CD14-positive monocyte (primary cell): ENCODE measurements around the gene KIF1A. TPM values are rescaled to one million over a fixed set of nuclear protein-coding genes. Genes with fewer than 3 reads are reported as not detected.

ENCODE experiments used
- DNase-seq, 3 donors: peaks; one replicate each; pipeline ENCODE4 v3.0.0-alpha.2; 2011 to 2022
- H2AFZ ChIP-seq: 2 replicates; pipeline ENCODE4 v1.6.0; 2012; ENCODE audit warnings: mild to moderate bottlenecking, low read depth, low read length, inconsistent platforms; ENCODE audit not compliant: insufficient read depth, poor library complexity, severe bottlenecking
- H3K27ac ChIP-seq, 2 donors: 1 replicate in 1 of 2; 2 replicates in 1 of 2; pipeline ENCODE4 v1.5.1; 2012 to 2013; ENCODE audit warnings: low read length in 2 of 2, control low read depth in 1 of 2, inconsistent platforms in 1 of 2, low read depth in 1 of 2, mild to moderate bottlenecking in 1 of 2
- H3K27me3 ChIP-seq, 2 donors: one replicate each; pipeline versions ENCODE4 v1.6.0 to v1.6.1; 2011 to 2013; ENCODE audit warnings: low read length in 2 of 2; ENCODE audit not compliant: control insufficient read depth in 2 of 2, insufficient read depth in 2 of 2
- H3K36me3 ChIP-seq, 2 donors: replicated peaks in 1 of 2; 1 replicate in 1 of 2; 2 replicates in 1 of 2; pipeline versions ENCODE4 v1.5.1 to v1.6.1; 2012 to 2013; ENCODE audit warnings: low read length in 2 of 2, control low read depth in 1 of 2, inconsistent platforms in 1 of 2, mild to moderate bottlenecking in 1 of 2; ENCODE audit not compliant: insufficient read depth in 2 of 2, control insufficient read depth in 1 of 2
- H3K4me1 ChIP-seq, 2 donors: 1 replicate in 1 of 2; 2 replicates in 1 of 2; pipeline versions ENCODE4 v1.5.1 to v1.6.1; 2012 to 2013; ENCODE audit warnings: low read length in 2 of 2, control low read depth in 1 of 2, inconsistent platforms in 1 of 2, mild to moderate bottlenecking in 1 of 2, moderate library complexity in 1 of 2; ENCODE audit not compliant: insufficient read depth in 2 of 2, control insufficient read depth in 1 of 2
- H3K4me2 ChIP-seq: replicated peaks from 2 replicates; pipeline ENCODE3; 2012; ENCODE audit warnings: low read length, moderate library complexity, mild to moderate bottlenecking; ENCODE audit not compliant: poor library complexity, severe bottlenecking; ENCODE audit errors: extremely low read depth
- H3K4me3 ChIP-seq, 3 experiments: fragments of 200-600 bp in 1 of 3; sonication (generic) in 1 of 3; replicated peaks in 1 of 3; 1 replicate in 2 of 3; 2 replicates in 1 of 3; pipeline ENCODE4 v1.5.1; 2011 to 2013; ENCODE audit warnings: low read length in 3 of 3, mild to moderate bottlenecking in 3 of 3, control low read depth in 2 of 3, low read depth in 2 of 3, inconsistent platforms in 1 of 3, moderate library complexity in 1 of 3
- H3K79me2 ChIP-seq: 2 replicates; pipeline ENCODE4 v1.6.0; 2012; ENCODE audit warnings: mild to moderate bottlenecking, control low read depth, inconsistent platforms, low read length, moderate library complexity; ENCODE audit not compliant: insufficient read depth
- H3K9ac ChIP-seq: 2 replicates; pipeline ENCODE4 v1.6.0; 2017; ENCODE audit warnings: low read length, mild to moderate bottlenecking; ENCODE audit not compliant: insufficient read depth, poor library complexity, severe bottlenecking
- H3K9me3 ChIP-seq, 2 donors: replicated peaks in 1 of 2; 1 replicate in 1 of 2; 2 replicates in 1 of 2; pipeline versions ENCODE4 v1.5.1 to v1.6.1; 2012 to 2013; ENCODE audit warnings: low read length in 2 of 2, control low read depth in 1 of 2; ENCODE audit not compliant: control insufficient read depth in 1 of 2, insufficient read depth in 1 of 2
- H4K20me1 ChIP-seq: 2 replicates; pipeline ENCODE4 v1.6.0; 2012; ENCODE audit warnings: mild to moderate bottlenecking, low read length, control low read depth, moderate library complexity; ENCODE audit not compliant: insufficient read depth
- H3K27ac Mint-ChIP-seq, 7 donors: one replicate each; pipeline ENCODE4 v1.8.0; 2020; ENCODE audit warnings: mild to moderate bottlenecking in 7 of 7, mixed read lengths in 7 of 7, moderate library complexity in 6 of 7, inconsistent platforms in 2 of 7
- H3K27me3 Mint-ChIP-seq, 3 donors: one replicate each; pipeline ENCODE4 v1.8.0; 2021 to 2022; ENCODE audit warnings: low read depth in 3 of 3, mild to moderate bottlenecking in 3 of 3, mixed read lengths in 3 of 3, moderate library complexity in 3 of 3, inconsistent platforms in 1 of 3
- H3K36me3 Mint-ChIP-seq, 2 donors: one replicate each; pipeline ENCODE4 v1.8.0; 2020; ENCODE audit warnings: mixed read lengths in 2 of 2, inconsistent platforms in 1 of 2, mild to moderate bottlenecking in 1 of 2
- H3K4me1 Mint-ChIP-seq: one replicate; pipeline ENCODE4 v1.8.0; 2020; ENCODE audit warnings: mild to moderate bottlenecking, mixed read lengths
- H3K4me3 Mint-ChIP-seq, 2 donors: one replicate each; pipeline ENCODE4 v1.8.0; 2020; ENCODE audit warnings: mild to moderate bottlenecking in 2 of 2, mixed read lengths in 2 of 2, moderate library complexity in 1 of 2
- H3K9me3 Mint-ChIP-seq, 7 donors: one replicate each; pipeline ENCODE4 v1.8.0; 2020 to 2022; ENCODE audit warnings: mixed read lengths in 7 of 7, mild to moderate bottlenecking in 6 of 7, moderate library complexity in 6 of 7, inconsistent platforms in 2 of 7
- CTCF ChIP-seq: fragments of 200-600 bp; IDR thresholded peaks from one replicate; pipeline ENCODE4 v1.8.0; 2022; ENCODE audit warnings: antibody characterized with exemption, mild to moderate bottlenecking
- WGBS: methylation state at CpG from one replicate; pipeline ENCODE4 v1.1.5; 2013; ENCODE audit warnings: missing lambda C conversion rate; ENCODE audit not compliant: insufficient coverage; 5-methylcytosine and 5-hydroxymethylcytosine counted together
- intact Hi-C, 2 donors: fragments of 100-400 bp; cut with micrococcal nuclease; formaldehyde crosslinking; loops; one replicate each; pipeline versions ENCODE4 v1.15.0 to v1.15.1; 2023
- polyA minus RNA-seq: library from RNA; depleted of rRNA, polyadenylated mRNA; stranded (reverse); fragments of >200 nt; gene quantifications from 2 replicates; pipeline ENCODE4 v1.2.3, GENCODE V29; 2012
- polyA plus RNA-seq, 3 donors: library from polyadenylated mRNA; depleted of rRNA in 1 of 3; unstranded in 2 of 3; stranded (reverse) in 1 of 3; fragments of 300-500 nt in 2 of 3; fragments of >200 nt in 1 of 3; fragmentation: Illumina TruSeq in 2 of 3; gene quantifications; 1 replicate in 2 of 3; 2 replicates in 1 of 3; pipeline ENCODE4 v1.2.3, GENCODE V29; 2012 to 2021
- total RNA-seq, 12 experiments: library from RNA in 1 of 12; stranded (reverse) in 1 of 12; fragments of 120-200 nt in 1 of 12; gene quantifications; one replicate each; pipeline ENCODE4 v1.2.4 and lab custom pipeline; 2013 to 2026; ENCODE audit warnings: mixed read lengths in 6 of 12, inconsistent platforms in 1 of 12

Gene KIF1A, protein sequence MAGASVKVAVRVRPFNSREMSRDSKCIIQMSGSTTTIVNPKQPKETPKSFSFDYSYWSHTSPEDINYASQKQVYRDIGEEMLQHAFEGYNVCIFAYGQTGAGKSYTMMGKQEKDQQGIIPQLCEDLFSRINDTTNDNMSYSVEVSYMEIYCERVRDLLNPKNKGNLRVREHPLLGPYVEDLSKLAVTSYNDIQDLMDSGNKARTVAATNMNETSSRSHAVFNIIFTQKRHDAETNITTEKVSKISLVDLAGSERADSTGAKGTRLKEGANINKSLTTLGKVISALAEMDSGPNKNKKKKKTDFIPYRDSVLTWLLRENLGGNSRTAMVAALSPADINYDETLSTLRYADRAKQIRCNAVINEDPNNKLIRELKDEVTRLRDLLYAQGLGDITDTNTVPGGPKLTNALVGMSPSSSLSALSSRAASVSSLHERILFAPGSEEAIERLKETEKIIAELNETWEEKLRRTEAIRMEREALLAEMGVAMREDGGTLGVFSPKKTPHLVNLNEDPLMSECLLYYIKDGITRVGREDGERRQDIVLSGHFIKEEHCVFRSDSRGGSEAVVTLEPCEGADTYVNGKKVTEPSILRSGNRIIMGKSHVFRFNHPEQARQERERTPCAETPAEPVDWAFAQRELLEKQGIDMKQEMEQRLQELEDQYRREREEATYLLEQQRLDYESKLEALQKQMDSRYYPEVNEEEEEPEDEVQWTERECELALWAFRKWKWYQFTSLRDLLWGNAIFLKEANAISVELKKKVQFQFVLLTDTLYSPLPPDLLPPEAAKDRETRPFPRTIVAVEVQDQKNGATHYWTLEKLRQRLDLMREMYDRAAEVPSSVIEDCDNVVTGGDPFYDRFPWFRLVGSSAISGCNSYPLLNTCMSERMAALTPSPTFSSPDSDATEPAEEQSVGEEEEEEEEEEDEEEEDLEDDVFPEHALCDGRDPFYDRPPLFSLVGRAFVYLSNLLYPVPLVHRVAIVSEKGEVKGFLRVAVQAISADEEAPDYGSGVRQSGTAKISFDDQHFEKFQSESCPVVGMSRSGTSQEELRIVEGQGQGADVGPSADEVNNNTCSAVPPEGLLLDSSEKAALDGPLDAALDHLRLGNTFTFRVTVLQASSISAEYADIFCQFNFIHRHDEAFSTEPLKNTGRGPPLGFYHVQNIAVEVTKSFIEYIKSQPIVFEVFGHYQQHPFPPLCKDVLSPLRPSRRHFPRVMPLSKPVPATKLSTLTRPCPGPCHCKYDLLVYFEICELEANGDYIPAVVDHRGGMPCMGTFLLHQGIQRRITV (N-terminal part only)
- 0.08 TPM for total RNA-seq (2013)
- polyA plus RNA-seq (not detected), polyA minus RNA-seq (0.14 TPM in 1 of 2 replicates, not detected in the other), total RNA-seq (lab: John Stamatoyannopoulos, UW) (0 to 79.9 (median 0.15) reads per million in 11 experiments)

- peak within 1 kb of the TSS; percentile 11 for H3K4me2 ChIP-seq
These were observed at the start of gene KIF1A for GRCh38 chr2:240819858-240820606. KIF1A (minus strand) TSS chr2:240820219; CDS start chr2:240797752, 22,467 bp downstream.

More at GRCh38 chr2:240819858-240820606, at the start of gene KIF1A:
- under 1% methylated on average over 103 of the region's 104 CpGs for whole genome bisulfite sequencing
- Histone ChIP-seq H3K9me3 (peaks cover 5 to 27% of the 10 kb centered on the region in 2 donors), H4K20me1 (no peaks in the 10 kb centered on the region), H2AFZ (no peak within 1 kb of the TSS), H3K27me3 (peaks cover 41 to 64% of the 10 kb centered on the region in 2 donors), H3K36me3 (no peaks in the 10 kb centered on the region), H3K79me2 (no peaks in the 10 kb centered on the region), H3K4me3 (no peak within 1 kb of the TSS), H3K9ac (no peak within 1 kb of the TSS), H3K27ac (no peak within 1 kb of the TSS), H3K4me1 (no peaks in the 10 kb centered on the region)
- Mint-ChIP-seq H3K36me3 (peaks cover 0 to 1% of the 10 kb centered on the region in 2 donors), H3K27me3 (peaks cover 47 to 83% (median 68%) of the 10 kb centered on the region in 3 donors), H3K4me1 (no peaks in the 10 kb centered on the region), H3K9me3 (peaks cover 6 to 23% (median 9%) of the 10 kb centered on the region in 7 donors), H3K4me3 (peak within 1 kb of the TSS in 1 of 2 donors; percentile 84), H3K27ac (no peak within 1 kb of the TSS)
- TF ChIP-seq CTCF: no peak
- no peak for DNase-seq
- intact Hi-C loops: no loop called here
